ENCODE measurements around the gene C20orf204. TPM values are rescaled to one million over a fixed set of nuclear protein-coding genes. Genes with fewer than 3 reads are reported as not detected.
A peak's percentile ranks its signal among the peaks of the same experiment; 100 is the strongest.

The C20orf204 gene
- total RNA-seq, 4 donors from 2014 or later = 0.68 to 34.8 (median 1.4) TPM; not detected in 1

GRCh38 chr20:64079273-64080012 lies 43.5 kb downstream of the C20orf204 start, which contains the start of gene RGS19:
Gene RGS19, minus strand, starts transcription at chr20:64079518. Its CDS starts 2,632 bp downstream, at chr20:64076886.
- H3K27ac ChIP-seq = peak within 1 kb of the TSS; percentile 71 to 82 (median 76)
- peaks cover 13 to 44% (median 27%) of the 10 kb centered on the region in 4 donors for H3K4me1 ChIP-seq
- DNase-seq = peak; percentile 76
- H3K36me3 ChIP-seq = no peaks in the 10 kb centered on the region
- TF ChIP-seq POLR2A (IDR thresholded peaks at IDR 0.05) (no peak), EP300 (IDR thresholded peaks at IDR 0.05; ENCODE audit: low read depth) (no peak)
- peaks cover 51% of the 10 kb centered on the region for H3K27me3 ChIP-seq
- H3K9me3 ChIP-seq = no peaks in the 10 kb centered on the region
- peak within 1 kb of the TSS; percentile 56 to 84 (median 79) for H3K4me3 ChIP-seq
- intact Hi-C loops (cut with DNase I; ENCODE audit: low total_unique reads) (no loop called here), in situ Hi-C loops (cut with MboI; ENCODE audit: low pct_ligation_motif_present in 1 of 4, low pct_unique_long_range_greater_than_20kb in 1 of 4, low sequenced_read_pairs in 3 of 4) (no loop called here)
- 0 to 1% methylated on average over 1 to 38 of the region's 73 CpGs for WGBS, 2 donors (ENCODE audit: low coverage in 1 of 2)

DNA sequence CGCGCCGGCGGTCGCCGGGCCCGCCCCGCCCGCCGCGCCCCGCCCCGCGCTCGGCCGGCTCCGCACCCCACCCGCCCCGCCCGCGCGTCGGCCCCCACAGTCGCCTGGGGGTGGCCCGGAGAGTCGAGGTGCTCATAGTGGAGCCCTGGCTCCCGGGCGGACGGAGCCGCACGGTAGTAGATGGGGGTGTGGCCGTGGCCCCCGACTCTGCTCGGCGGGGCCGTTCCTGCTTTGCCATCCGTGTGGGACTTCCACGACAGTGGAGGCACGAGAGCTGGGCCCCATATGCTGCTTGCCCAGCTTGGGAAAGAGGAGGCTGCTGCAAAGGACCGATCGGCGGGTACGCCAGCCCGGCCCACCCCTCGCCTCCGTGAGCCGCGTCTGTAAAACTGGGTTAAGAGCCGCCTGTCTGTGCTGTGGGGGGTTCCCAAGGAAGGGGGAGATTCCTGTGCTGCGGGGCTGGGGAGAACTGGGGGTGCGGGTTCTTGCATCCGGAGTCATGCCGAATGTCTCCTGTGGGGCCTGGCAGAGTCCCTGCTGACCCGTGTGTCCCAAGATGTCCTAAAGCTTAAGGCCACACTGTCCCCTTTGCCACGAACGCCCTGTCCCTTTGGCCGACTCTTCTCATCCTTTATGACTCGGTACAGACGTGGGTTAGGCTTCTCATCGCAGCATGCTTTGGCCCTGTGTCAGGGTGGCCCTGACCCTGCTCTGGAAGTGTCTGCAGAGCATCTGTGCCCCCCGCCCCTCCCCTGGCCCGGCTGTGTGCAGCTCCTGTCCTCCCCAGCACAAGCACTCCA lies 44.2 kb downstream of the C20orf204 start, which contains the start of gene OPRL1:
OPRL1 (plus strand) TSS at position 70 of the 800 bp plus-strand sequence. CDS start 12,639 bp downstream, outside the sequence.
- H3K4me3 ChIP-seq = peak within 1 kb of the TSS; percentile 56 to 84 (median 79)
- H3K27ac ChIP-seq = peak within 1 kb of the TSS; percentile 71 to 82 (median 76)
- in situ Hi-C loops (cut with MboI; ENCODE audit: low pct_ligation_motif_present in 1 of 4, low pct_unique_long_range_greater_than_20kb in 1 of 4, low sequenced_read_pairs in 3 of 4) (no loop called here), intact Hi-C loops (cut with DNase I; ENCODE audit: low total_unique reads) (no loop called here)
- no peak for DNase-seq
- no peaks in the 10 kb centered on the region for H3K36me3 ChIP-seq
- peaks cover 58% of the 10 kb centered on the region for H3K27me3 ChIP-seq
- 13% methylated on average over 19 of the region's 62 CpGs; no CpG with 5 or more reads in 1 of the 2 donors for WGBS, 2 donors (ENCODE audit: low coverage in 1 of 2)
- peak; percentile 9 for TF ChIP-seq EP300 (IDR thresholded peaks at IDR 0.05; ENCODE audit: low read depth)
- TF ChIP-seq POLR2AphosphoS5 (IDR thresholded peaks at IDR 0.05) = no peak
- peaks cover 13 to 48% (median 27%) of the 10 kb centered on the region in 4 donors for H3K4me1 ChIP-seq
- H3K9me3 ChIP-seq = no peaks in the 10 kb centered on the region

DNA sequence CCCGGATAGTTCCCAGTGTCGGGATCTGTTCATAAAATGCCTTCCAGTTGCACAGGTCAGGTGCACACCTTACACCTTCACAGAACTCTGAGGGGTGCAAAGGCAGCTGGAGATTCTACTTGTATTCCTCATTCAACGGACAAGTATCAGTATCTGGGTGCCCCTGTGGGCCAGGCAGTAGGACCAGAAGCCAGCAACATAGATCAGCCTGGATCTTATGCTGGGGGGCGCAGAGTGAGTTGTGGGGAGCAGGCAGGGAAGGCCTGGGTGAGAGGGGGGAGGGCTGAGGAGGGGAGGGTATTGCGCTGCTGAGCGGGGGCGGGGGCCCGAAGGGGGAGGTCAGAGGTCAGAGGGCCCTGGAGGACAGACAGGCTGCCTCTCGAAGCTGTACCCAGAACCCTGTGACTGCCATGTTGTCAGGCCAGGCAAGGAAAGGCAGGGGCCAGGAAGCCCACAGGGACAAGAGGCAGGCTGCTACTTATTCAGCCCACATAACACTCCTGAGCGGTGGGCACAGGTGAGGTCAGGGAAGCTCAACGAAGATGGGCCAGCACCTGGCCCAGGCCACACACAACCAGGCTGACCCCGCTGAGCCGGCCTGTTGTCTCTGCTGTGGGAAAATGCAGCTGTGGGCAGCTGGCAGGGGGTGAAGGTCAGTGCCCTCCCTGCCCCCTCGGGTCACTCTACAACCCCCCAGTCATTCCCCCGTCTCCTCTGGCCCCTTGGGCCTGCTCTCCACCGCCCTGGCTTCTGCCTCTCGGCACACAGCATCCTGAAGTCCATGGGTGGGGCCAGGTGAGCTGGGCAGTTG lies 45.0 kb downstream of the C20orf204 start:
- intact Hi-C loops (cut with DNase I; ENCODE audit: low total_unique reads) (no loop called here), in situ Hi-C loops (cut with MboI; ENCODE audit: low pct_ligation_motif_present in 1 of 4, low pct_unique_long_range_greater_than_20kb in 1 of 4, low sequenced_read_pairs in 3 of 4) (no loop called here)
- WGBS, 2 donors (ENCODE audit: low coverage in 1 of 2) = 63% methylated on average over 9 of the region's 17 CpGs; no CpG with 5 or more reads in 1 of the 2 donors
- H3K27me3 ChIP-seq = peaks cover 66% of the 10 kb centered on the region
- peak overlapping the region in 3 of 4 donors; percentile 71 to 82 (median 75) for H3K27ac ChIP-seq
- no peaks in the 10 kb centered on the region for H3K9me3 ChIP-seq
- H3K36me3 ChIP-seq = no peaks in the 10 kb centered on the region
- no peak for TF ChIP-seq POLR2AphosphoS5 (IDR thresholded peaks at IDR 0.05)
- no peak for TF ChIP-seq CTCF (IDR thresholded peaks at IDR 0.05)
- no peak for TF ChIP-seq POLR2A (IDR thresholded peaks at IDR 0.05)
- no peak for TF ChIP-seq EP300 (IDR thresholded peaks at IDR 0.05; ENCODE audit: low read depth)
- no peak overlapping the region for H3K4me3 ChIP-seq
- DNase-seq = no peak
- H3K4me1 ChIP-seq = peaks cover 13 to 48% (median 27%) of the 10 kb centered on the region in 4 donors

GRCh38 chr20:64081624-64081964 lies 45.6 kb downstream of the C20orf204 start:
- peaks cover 13 to 48% (median 27%) of the 10 kb centered on the region in 4 donors for H3K4me1 ChIP-seq
- DNase-seq = no peak
- H3K27me3 ChIP-seq = peaks cover 69% of the 10 kb centered on the region
- no peaks in the 10 kb centered on the region for H3K36me3 ChIP-seq
- no peak overlapping the region for H3K4me3 ChIP-seq
- in situ Hi-C loops (cut with MboI; ENCODE audit: low pct_ligation_motif_present in 1 of 4, low pct_unique_long_range_greater_than_20kb in 1 of 4, low sequenced_read_pairs in 3 of 4) = no loop called here
- TF ChIP-seq POLR2AphosphoS5 (IDR thresholded peaks at IDR 0.05) (no peak), CTCF (IDR thresholded peaks at IDR 0.05) (no peak), EP300 (IDR thresholded peaks at IDR 0.05; ENCODE audit: low read depth) (no peak), POLR2A (IDR thresholded peaks at IDR 0.05) (no peak)
- intact Hi-C loops (cut with DNase I; ENCODE audit: low total_unique reads) = no loop called here
- 69% methylated on average over 6 of the region's 6 CpGs; no CpG with 5 or more reads in 1 of the 2 donors for WGBS, 2 donors (ENCODE audit: low coverage in 1 of 2)
- H3K27ac ChIP-seq = no peak overlapping the region
- no peaks in the 10 kb centered on the region for H3K9me3 ChIP-seq

Data from transverse colon (tissue), 4 donors.